MM.1S (cell line): ENCODE results near the gene BEST4.

Experiments used
- DNase-seq: peaks from one replicate; pipeline ENCODE4 v3.0.0-alpha.2; 2015
- H2AFZ ChIP-seq: fragments of 300-600 bp; sonication (generic); 2 replicates; pipeline ENCODE4 v1.6.0; 2016; ENCODE audit warnings: antibody characterized with exemption, low read length
- H3F3A ChIP-seq: fragments of 300-600 bp; sonication (generic); 2 replicates; pipeline ENCODE4 v1.6.1; 2016; ENCODE audit warnings: mild to moderate bottlenecking, antibody characterized with exemption, low read length, moderate library complexity, mixed read lengths; ENCODE audit not compliant: insufficient read depth
- H3K27ac ChIP-seq: fragments of 300-600 bp; sonication (generic); 2 replicates; pipeline ENCODE4 v1.5.1; 2016; ENCODE audit warnings: mild to moderate bottlenecking, low read length
- H3K27me3 ChIP-seq: fragments of 300-600 bp; sonication (generic); replicated peaks from 2 replicates; pipeline ENCODE4 v1.6.0; 2016; ENCODE audit warnings: low read length; ENCODE audit not compliant: insufficient read depth
- H3K36me3 ChIP-seq: fragments of 300-600 bp; sonication (generic); replicated peaks from 2 replicates; pipeline ENCODE4 v1.6.1; 2016; ENCODE audit warnings: mild to moderate bottlenecking, low read length, mixed read lengths; ENCODE audit not compliant: insufficient read depth
- H3K4me1 ChIP-seq: fragments of 300-600 bp; sonication (generic); 2 replicates; pipeline ENCODE4 v1.6.1; 2016; ENCODE audit warnings: low read length, mixed read lengths
- H3K4me2 ChIP-seq: fragments of 300-600 bp; sonication (generic); 2 replicates; pipeline ENCODE4 v1.6.0; 2016; ENCODE audit warnings: low read depth, low read length
- H3K4me3 ChIP-seq: fragments of 300-600 bp; sonication (generic); 2 replicates; pipeline ENCODE4 v1.5.1; 2016; ENCODE audit warnings: low read length, mixed read lengths
- H3K79me2 ChIP-seq: fragments of 300-600 bp; sonication (generic); 2 replicates; pipeline ENCODE4 v1.6.1; 2016; ENCODE audit warnings: mixed run types, low read length, mixed read lengths
- H3K9ac ChIP-seq: fragments of 300-600 bp; sonication (generic); 2 replicates; pipeline ENCODE4 v1.6.1; 2016; ENCODE audit warnings: low read length, mixed read lengths
- H3K9me2 ChIP-seq: fragments of 300-600 bp; sonication (generic); replicated peaks from 2 replicates; pipeline ENCODE4 v1.6.1; 2016; ENCODE audit warnings: mild to moderate bottlenecking, low read length, mixed read lengths; ENCODE audit not compliant: insufficient read depth
- H3K9me3 ChIP-seq: fragments of 300-600 bp; sonication (generic); replicated peaks from 2 replicates; pipeline ENCODE4 v1.6.1; 2016; ENCODE audit warnings: mild to moderate bottlenecking, low read length, mixed read lengths; ENCODE audit not compliant: insufficient read depth
- H4K20me1 ChIP-seq: fragments of 300-600 bp; sonication (generic); 2 replicates; pipeline ENCODE4 v1.6.1; 2016; ENCODE audit warnings: mild to moderate bottlenecking, low read length, moderate library complexity, mixed read lengths; ENCODE audit not compliant: insufficient read depth
- EZH2 ChIP-seq: fragments of 300-600 bp; sonication (generic); optimal IDR thresholded peaks from 2 replicates; pipeline ENCODE3; 2017; ENCODE audit warnings: low read depth, mild to moderate bottlenecking, antibody characterized with exemption, low read length, mixed read lengths
- EZH2phosphoT487 ChIP-seq: fragments of 300-600 bp; sonication (generic); IDR thresholded peaks from 2 replicates; pipeline ENCODE4 v1.6.1; 2018; ENCODE audit warnings: antibody characterized with exemption, low read length
- TF ChIP-seq, protein P1 (sequence below): fragments of 300-600 bp; sonication (generic); IDR thresholded peaks from 2 replicates; pipeline ENCODE4 v1.5.1; 2016; ENCODE audit warnings: antibody characterized with exemption, low read length, mixed read lengths

BEST4 gene

DNA sequence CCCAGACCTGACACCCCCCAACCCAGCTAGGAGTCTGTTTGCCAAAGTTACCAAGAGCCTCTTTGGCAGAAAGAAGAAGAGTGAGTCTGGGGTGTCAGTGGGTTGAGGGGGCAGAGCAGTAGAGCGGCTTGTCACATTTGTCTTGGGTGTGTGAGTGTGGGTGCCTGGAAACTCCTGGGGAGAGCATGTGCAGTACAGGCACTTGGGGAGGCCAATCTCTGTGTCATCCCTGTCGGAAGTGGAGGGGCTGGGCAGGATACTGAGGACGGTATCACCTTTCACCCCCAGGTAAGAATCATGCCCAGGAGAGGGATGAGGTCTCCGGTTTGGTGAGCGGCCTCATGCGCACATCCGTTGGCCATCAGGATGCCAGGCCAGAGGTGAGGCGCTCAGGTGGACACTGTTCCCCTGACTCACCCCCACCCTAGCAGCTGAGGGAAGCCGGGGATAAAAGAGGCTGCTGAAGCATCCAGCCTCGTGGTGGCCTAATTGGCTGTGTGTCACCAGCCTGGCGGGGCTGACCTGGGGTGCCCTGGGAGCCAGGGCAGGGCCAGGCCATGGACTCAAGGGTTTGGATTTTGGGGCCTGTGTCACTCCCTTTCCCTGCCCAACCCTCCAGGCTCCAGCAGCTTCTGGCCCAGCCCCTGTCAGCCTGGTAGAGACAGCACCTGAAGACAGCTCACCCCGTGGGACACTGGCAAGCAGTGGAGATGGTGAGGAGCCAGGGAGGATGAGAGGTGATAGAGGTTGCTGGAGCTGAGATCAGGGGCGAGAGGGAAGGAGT, 15.5 kb upstream of the BEST4 start:
- H3K9me2 ChIP-seq = no peaks in the 10 kb centered on the region
- H3K36me3 ChIP-seq = no peaks in the 10 kb centered on the region
- H4K20me1 ChIP-seq = no peaks in the 10 kb centered on the region
- no peak overlapping the region for H3K4me3 ChIP-seq
- H3K27me3 ChIP-seq = no peaks in the 10 kb centered on the region
- H2AFZ ChIP-seq = no peak overlapping the region
- no peak for TF ChIP-seq EZH2phosphoT487
- TF ChIP-seq, protein P1, sequence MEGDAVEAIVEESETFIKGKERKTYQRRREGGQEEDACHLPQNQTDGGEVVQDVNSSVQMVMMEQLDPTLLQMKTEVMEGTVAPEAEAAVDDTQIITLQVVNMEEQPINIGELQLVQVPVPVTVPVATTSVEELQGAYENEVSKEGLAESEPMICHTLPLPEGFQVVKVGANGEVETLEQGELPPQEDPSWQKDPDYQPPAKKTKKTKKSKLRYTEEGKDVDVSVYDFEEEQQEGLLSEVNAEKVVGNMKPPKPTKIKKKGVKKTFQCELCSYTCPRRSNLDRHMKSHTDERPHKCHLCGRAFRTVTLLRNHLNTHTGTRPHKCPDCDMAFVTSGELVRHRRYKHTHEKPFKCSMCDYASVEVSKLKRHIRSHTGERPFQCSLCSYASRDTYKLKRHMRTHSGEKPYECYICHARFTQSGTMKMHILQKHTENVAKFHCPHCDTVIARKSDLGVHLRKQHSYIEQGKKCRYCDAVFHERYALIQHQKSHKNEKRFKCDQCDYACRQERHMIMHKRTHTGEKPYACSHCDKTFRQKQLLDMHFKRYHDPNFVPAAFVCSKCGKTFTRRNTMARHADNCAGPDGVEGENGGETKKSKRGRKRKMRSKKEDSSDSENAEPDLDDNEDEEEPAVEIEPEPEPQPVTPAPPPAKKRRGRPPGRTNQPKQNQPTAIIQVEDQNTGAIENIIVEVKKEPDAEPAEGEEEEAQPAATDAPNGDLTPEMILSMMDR = no peak
- TF ChIP-seq EZH2 = no peak
- no peak overlapping the region for H3K9ac ChIP-seq
- no peak overlapping the region for H3K4me2 ChIP-seq
- H3K27ac ChIP-seq = no peak overlapping the region
- peaks cover 5% of the 10 kb centered on the region; the same call in 1 of the 2 replicates for H3K79me2 ChIP-seq
- H3K9me3 ChIP-seq = no peaks in the 10 kb centered on the region
- DNase-seq = no peak
- H3F3A ChIP-seq = peaks cover 5% of the 10 kb centered on the region; the same call in 1 of the 2 replicates
- H3K4me1 ChIP-seq = peaks cover 4% of the 10 kb centered on the region; the same call in 1 of the 2 replicates

DNA sequence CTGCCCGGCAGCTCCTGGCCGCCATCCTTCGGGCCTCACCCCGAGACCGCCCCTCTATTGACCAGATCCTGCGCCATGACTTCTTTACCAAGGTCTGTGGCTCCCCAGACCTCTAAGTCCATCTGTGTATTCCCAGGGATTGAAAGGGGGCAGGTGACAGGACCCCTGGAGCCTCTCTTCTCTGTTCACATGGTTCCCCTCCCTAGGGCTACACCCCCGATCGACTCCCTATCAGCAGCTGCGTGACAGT, 15.0 kb upstream of the BEST4 start:
- Histone ChIP-seq H3F3A (peaks cover 5% of the 10 kb centered on the region; the same call in 1 of the 2 replicates), H4K20me1 (no peaks in the 10 kb centered on the region), H3K9ac (no peak overlapping the region), H3K79me2 (peaks cover 5% of the 10 kb centered on the region; the same call in 1 of the 2 replicates), H3K4me2 (no peak overlapping the region), H3K9me3 (no peaks in the 10 kb centered on the region), H3K4me1 (peaks cover 4% of the 10 kb centered on the region; the same call in 1 of the 2 replicates), H3K27me3 (no peaks in the 10 kb centered on the region), H3K9me2 (no peaks in the 10 kb centered on the region), H3K36me3 (no peaks in the 10 kb centered on the region), H3K27ac (no peak overlapping the region), H2AFZ (no peak overlapping the region), H3K4me3 (no peak overlapping the region)
- DNase-seq = no peak
- TF ChIP-seq EZH2 (no peak), EZH2phosphoT487 (no peak)
- TF ChIP-seq, protein P1 = no peak

DNA sequence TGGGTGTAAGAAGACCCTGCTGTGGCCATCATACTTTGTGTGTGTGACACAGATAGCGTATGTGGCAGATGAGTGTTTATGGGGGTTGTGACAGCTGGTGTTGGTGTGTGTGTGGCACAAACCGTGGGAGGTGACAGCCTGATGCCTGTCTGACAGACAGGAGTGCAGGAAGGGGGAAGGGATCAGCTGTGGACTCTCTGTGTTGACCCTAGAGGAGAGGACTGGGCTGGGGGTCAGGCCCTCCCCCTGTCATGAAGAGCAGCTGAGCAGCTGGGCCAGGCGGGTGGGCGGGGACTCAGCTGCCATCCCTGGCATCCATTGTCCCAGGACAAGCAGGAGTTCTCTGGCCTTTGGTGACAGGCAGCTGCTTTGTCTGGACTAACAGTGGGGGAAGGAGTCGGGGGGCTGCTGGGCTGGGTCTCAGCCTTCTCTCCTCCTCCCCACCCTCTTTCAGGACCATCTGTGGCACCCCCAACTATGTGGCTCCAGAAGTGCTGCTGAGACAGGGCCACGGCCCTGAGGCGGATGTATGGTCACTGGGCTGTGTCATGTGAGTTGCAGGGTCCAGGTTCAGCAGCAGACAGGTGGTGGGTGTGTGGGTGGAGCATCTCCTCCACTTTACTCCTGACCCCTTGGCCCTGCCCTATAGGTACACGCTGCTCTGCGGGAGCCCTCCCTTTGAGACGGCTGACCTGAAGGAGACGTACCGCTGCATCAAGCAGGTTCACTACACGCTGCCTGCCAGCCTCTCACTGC, 14.5 kb upstream of the BEST4 start:
- no peak for DNase-seq
- Histone ChIP-seq H3K4me1 (peaks cover 4% of the 10 kb centered on the region; the same call in 1 of the 2 replicates), H3K4me2 (no peak overlapping the region), H2AFZ (no peak overlapping the region), H3K27me3 (no peaks in the 10 kb centered on the region), H3K79me2 (peaks cover 5% of the 10 kb centered on the region; the same call in 1 of the 2 replicates), H4K20me1 (no peaks in the 10 kb centered on the region), H3K9me2 (no peaks in the 10 kb centered on the region), H3K9me3 (no peaks in the 10 kb centered on the region), H3K27ac (no peak overlapping the region), H3K9ac (no peak overlapping the region), H3K4me3 (no peak overlapping the region), H3K36me3 (no peaks in the 10 kb centered on the region), H3F3A (peaks cover 5% of the 10 kb centered on the region; the same call in 1 of the 2 replicates)
- TF ChIP-seq, protein P1 = no peak
- TF ChIP-seq EZH2 = no peak
- no peak for TF ChIP-seq EZH2phosphoT487
